GM13976 (cell line): ENCODE measurements around the gene SNW1.

Experiments used
- DNase-seq: peaks from one replicate; pipeline ENCODE4 v3.0.0; 2012; ENCODE audit warnings: low spot score
- CTCF ChIP-seq: IDR thresholded peaks from 2 replicates; pipeline ENCODE4 v1.5.1; 2012; ENCODE audit warnings: borderline replicate concordance, mild to moderate bottlenecking; ENCODE audit not compliant: insufficient read depth; ENCODE audit errors: extremely low read depth, missing control alignments, control extremely low read depth
- in situ Hi-C: fragments of 300-500 bp; cut with MboI; formaldehyde crosslinking; loops from one replicate; pipeline ENCODE4 v1.12.0; 2022; ENCODE audit warnings: low sequenced_read_pairs, mixed read lengths, inconsistent platforms; ENCODE audit not compliant: unreplicated experiment

SNW1 gene

GRCh38 chr14:77721437-77721836 lies 39.5 kb downstream of the SNW1 start:
- in situ Hi-C loops = no loop called here

GRCh38 chr14:77717608-77718305 lies 43.2 kb downstream of the SNW1 start:
- TF ChIP-seq CTCF = no peak
- no peak for DNase-seq
- in situ Hi-C loops = no loop called here

More at GRCh38 chr14:77721437-77721836, 39.5 kb downstream of the SNW1 start:
- DNase-seq = no peak
- no peak for TF ChIP-seq CTCF

GRCh38 chr14:77714926-77715325 lies 46.0 kb downstream of the SNW1 start:
- no peak for DNase-seq
- no peak for TF ChIP-seq CTCF
- in situ Hi-C loops = no loop called here

GRCh38 chr14:77710364-77710763 lies 50.6 kb downstream of the SNW1 start:
- in situ Hi-C loops = no loop called here
- no peak for DNase-seq
- TF ChIP-seq CTCF = no peak

- no peak for TF ChIP-seq CTCF
- no peak for DNase-seq
- in situ Hi-C loops = no loop called here
These were observed 51.5 kb downstream of the SNW1 start for GRCh38 chr14:77709412-77709811.

GRCh38 chr14:77708749-77709148 lies 52.2 kb downstream of the SNW1 start:
- DNase-seq = no peak
- in situ Hi-C loops = no loop called here
- TF ChIP-seq CTCF = no peak
